HEK293 (cell line): ENCODE results near the gene RTL5.

Experiments used
- CTCF ChIA-PET: fragments of 350-600 bp; formaldehyde crosslinking; extraction: SDS; loops from one replicate; lab custom pipeline; 2021; ENCODE audit warnings: antibody characterized with exemption; lab: Yijun Ruan, JAX
- POLR2A ChIA-PET: fragments of 300-600 bp; formaldehyde crosslinking; extraction: SDS; loops from one replicate; lab custom pipeline; 2020; ENCODE audit warnings: antibody characterized with exemption, inconsistent platforms; lab: Yijun Ruan, JAX
- H3K27ac ChIP-seq: fragments of 200-500 bp; sonication (Bioruptor generic); 2 replicates; pipeline ENCODE4 v1.5.1; 2014; ENCODE audit warnings: low read depth, low read length, control low read depth, inconsistent platforms; ENCODE audit errors: extremely low read depth
- H3K36me3 ChIP-seq, 2 experiments: fragments of 200-500 bp in 1 of 2; sonication (Bioruptor generic) in 1 of 2; 1 replicate in 1 of 2; 2 replicates in 1 of 2; pipeline ENCODE4 v1.5.1; 2014 to 2017; ENCODE audit warnings: inconsistent platforms in 2 of 2, low read length in 2 of 2; ENCODE audit not compliant: control insufficient read depth in 2 of 2, insufficient read depth in 1 of 2
- H3K4me1 ChIP-seq: fragments of 200-500 bp; sonication (Bioruptor generic); 2 replicates; pipeline ENCODE4 v1.5.1; 2014; ENCODE audit warnings: mild to moderate bottlenecking, low read length, inconsistent platforms; ENCODE audit not compliant: control insufficient read depth, insufficient read depth
- H3K4me3 ChIP-seq: 2 replicates; pipeline ENCODE4 v1.5.1; 2011; ENCODE audit warnings: low read depth, mild to moderate bottlenecking, control low read depth, low read length, moderate library complexity
- H3K9me3 ChIP-seq: fragments of 200-500 bp; sonication (Bioruptor generic); 2 replicates; pipeline ENCODE4 v1.5.1; 2014; ENCODE audit warnings: low read depth, low read length, inconsistent platforms; ENCODE audit not compliant: control insufficient read depth, insufficient read depth
- GLI2 ChIP-seq: fragments of 450-650 bp; formaldehyde crosslinking; IDR thresholded peaks from 2 replicates; pipeline ENCODE4; 2017; ENCODE audit warnings: missing biosample characterization, missing genetic modification characterization, low read depth, borderline replicate concordance
- GLIS1 ChIP-seq: fragments of 450-650 bp; formaldehyde crosslinking; IDR thresholded peaks from 2 replicates; pipeline ENCODE4 v1.5.1; 2016; ENCODE audit warnings: missing biosample characterization, missing genetic modification characterization
- RBAK ChIP-seq: fragments of 450-650 bp; formaldehyde crosslinking; IDR thresholded peaks from 2 replicates; pipeline ENCODE4 v1.5.1; 2016; ENCODE audit warnings: missing biosample characterization, missing genetic modification characterization
- ZBTB48 ChIP-seq: fragments of 450-650 bp; formaldehyde crosslinking; IDR thresholded peaks from 2 replicates; pipeline ENCODE4 v1.5.1; 2016; ENCODE audit warnings: missing biosample characterization, missing genetic modification characterization
- ZBTB7A ChIP-seq: fragments of 450-650 bp; formaldehyde crosslinking; IDR thresholded peaks from 2 replicates; pipeline ENCODE4 v1.5.1; 2016; ENCODE audit warnings: low read depth, missing biosample characterization, missing genetic modification characterization
- ZIC2 ChIP-seq: fragments of 450-650 bp; formaldehyde crosslinking; IDR thresholded peaks from 2 replicates; pipeline ENCODE4 v1.5.1; 2016; ENCODE audit warnings: missing biosample characterization, missing genetic modification characterization
- ZNF248 ChIP-seq: fragments of 450-650 bp; formaldehyde crosslinking; IDR thresholded peaks from 2 replicates; pipeline ENCODE4 v1.5.1; 2017; ENCODE audit warnings: missing biosample characterization, missing genetic modification characterization
- ZNF266 ChIP-seq: fragments of 450-650 bp; formaldehyde crosslinking; IDR thresholded peaks from 2 replicates; pipeline ENCODE4 v1.5.1; 2016; ENCODE audit warnings: missing biosample characterization, missing genetic modification characterization, low read depth
- ZNF324 ChIP-seq: fragments of 450-650 bp; formaldehyde crosslinking; IDR thresholded peaks from 2 replicates; pipeline ENCODE4 v1.5.1; 2016; ENCODE audit warnings: missing biosample characterization, missing genetic modification characterization
- ZNF530 ChIP-seq: fragments of 450-650 bp; formaldehyde crosslinking; IDR thresholded peaks from 2 replicates; pipeline ENCODE4 v1.5.1; 2016; ENCODE audit warnings: low read depth, missing biosample characterization, missing genetic modification characterization
- ZNF610 ChIP-seq: fragments of 450-650 bp; formaldehyde crosslinking; IDR thresholded peaks from 2 replicates; pipeline ENCODE4 v1.5.1; 2016; ENCODE audit warnings: missing biosample characterization, missing genetic modification characterization, borderline replicate concordance
- TF ChIP-seq, protein P1 (sequence below): fragments of 450-650 bp; IDR thresholded peaks from 2 replicates; pipeline ENCODE4 v1.5.1; 2018; ENCODE audit warnings: missing biosample characterization, mild to moderate bottlenecking, missing genetic modification characterization
- TF ChIP-seq, protein P2 (sequence below): fragments of 450-650 bp; formaldehyde crosslinking; IDR thresholded peaks from 2 replicates; pipeline ENCODE4 v1.5.1; 2016; ENCODE audit warnings: missing biosample characterization, missing genetic modification characterization

Gene RTL5

DNA sequence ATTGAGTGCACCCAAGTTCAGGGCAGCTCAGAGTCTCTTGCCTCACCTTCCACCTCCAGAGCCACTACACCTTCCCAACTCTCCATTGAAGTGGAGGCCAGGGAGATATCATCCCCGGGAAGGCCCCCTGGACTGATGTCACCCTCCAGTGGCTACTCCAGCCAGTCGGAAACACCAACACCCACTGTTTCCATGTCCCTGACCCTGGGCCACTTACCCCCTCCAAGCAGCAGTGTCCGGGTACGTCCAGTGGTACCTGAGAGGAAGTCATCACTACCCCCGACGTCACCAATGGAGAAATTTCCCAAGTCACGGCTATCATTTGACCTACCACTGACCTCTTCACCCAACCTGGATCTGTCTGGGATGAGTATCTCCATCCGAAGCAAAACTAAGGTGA is 7.8 kb upstream of the RTL5 start:
- H3K9me3 ChIP-seq = no peaks in the 10 kb centered on the region
- ChIA-PET POLR2A (no interaction called here), CTCF (no interaction called here)
- no peaks in the 10 kb centered on the region for H3K4me1 ChIP-seq
- no peak overlapping the region for H3K27ac ChIP-seq
- TF ChIP-seq, protein P1, sequence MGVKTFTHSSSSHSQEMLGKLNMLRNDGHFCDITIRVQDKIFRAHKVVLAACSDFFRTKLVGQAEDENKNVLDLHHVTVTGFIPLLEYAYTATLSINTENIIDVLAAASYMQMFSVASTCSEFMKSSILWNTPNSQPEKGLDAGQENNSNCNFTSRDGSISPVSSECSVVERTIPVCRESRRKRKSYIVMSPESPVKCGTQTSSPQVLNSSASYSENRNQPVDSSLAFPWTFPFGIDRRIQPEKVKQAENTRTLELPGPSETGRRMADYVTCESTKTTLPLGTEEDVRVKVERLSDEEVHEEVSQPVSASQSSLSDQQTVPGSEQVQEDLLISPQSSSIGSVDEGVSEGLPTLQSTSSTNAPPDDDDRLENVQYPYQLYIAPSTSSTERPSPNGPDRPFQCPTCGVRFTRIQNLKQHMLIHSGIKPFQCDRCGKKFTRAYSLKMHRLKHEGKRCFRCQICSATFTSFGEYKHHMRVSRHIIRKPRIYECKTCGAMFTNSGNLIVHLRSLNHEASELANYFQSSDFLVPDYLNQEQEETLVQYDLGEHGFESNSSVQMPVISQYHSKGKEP = no peak
- no peak for TF ChIP-seq GLI2 (tag by site-specific recombination)
- TF ChIP-seq ZNF324 (tag by site-specific recombination) = no peak
- TF ChIP-seq ZBTB7A (tag by site-specific recombination) = no peak
- TF ChIP-seq ZNF248 (tag by site-specific recombination) = no peak
- TF ChIP-seq ZNF610 = no peak
- no peak for TF ChIP-seq ZNF530
- TF ChIP-seq RBAK (tag by site-specific recombination) = no peak
- no peak overlapping the region for H3K4me3 ChIP-seq
- peaks cover 0 to 9% of the 10 kb centered on the region in 2 experiments; a peak in 1 of 3 replicates for H3K36me3 ChIP-seq

DNA sequence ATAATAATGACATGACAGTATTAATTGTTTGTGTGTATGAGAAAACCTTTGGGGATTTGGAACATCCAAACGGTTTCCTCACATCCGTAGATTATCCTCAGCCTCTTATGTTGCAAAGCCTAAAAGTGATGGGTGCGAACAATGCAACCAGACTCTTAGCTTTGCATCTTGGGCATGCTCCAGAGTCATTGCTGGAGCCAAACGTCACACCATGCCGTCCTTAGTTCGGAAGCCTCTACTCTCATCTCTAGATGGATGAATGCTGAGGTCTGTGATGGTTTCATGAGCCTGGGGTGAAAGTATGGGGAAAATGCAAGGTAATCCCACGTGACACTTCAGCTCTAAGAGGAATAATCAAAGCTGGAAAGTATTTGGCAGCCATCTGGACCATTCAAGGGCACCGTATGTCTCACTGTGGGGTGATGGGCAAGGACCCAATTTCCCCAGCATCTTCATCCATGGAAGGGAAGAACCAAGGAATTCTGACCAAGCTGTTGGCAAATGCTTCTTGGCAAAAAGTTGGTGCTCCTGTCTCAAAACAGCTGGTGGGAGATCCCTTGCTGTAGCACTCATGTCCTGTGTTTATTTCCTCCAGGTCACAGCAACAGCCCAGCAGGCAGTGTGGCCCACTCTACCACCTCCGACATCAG is 6.3 kb upstream of the RTL5 start:
- TF ChIP-seq ZNF266 (tag by site-specific recombination) = no peak
- H3K4me3 ChIP-seq = no peak overlapping the region
- H3K4me1 ChIP-seq = no peaks in the 10 kb centered on the region
- H3K36me3 ChIP-seq = peaks cover 0 to 9% of the 10 kb centered on the region in 2 experiments; a peak in 1 of 3 replicates
- H3K9me3 ChIP-seq = no peaks in the 10 kb centered on the region
- ChIA-PET CTCF (interaction anchor here (0.9 kb wide), 1 partner anchor 10 kb away, joined by 3 read pairs; no protein-coding TSS in a partner anchor), POLR2A (interaction anchor here (1.3 kb wide), 1 partner anchor 44 kb away, joined by 4 read pairs; the partner anchor contains the start of gene PIN4)
- no peak overlapping the region for H3K27ac ChIP-seq

DNA sequence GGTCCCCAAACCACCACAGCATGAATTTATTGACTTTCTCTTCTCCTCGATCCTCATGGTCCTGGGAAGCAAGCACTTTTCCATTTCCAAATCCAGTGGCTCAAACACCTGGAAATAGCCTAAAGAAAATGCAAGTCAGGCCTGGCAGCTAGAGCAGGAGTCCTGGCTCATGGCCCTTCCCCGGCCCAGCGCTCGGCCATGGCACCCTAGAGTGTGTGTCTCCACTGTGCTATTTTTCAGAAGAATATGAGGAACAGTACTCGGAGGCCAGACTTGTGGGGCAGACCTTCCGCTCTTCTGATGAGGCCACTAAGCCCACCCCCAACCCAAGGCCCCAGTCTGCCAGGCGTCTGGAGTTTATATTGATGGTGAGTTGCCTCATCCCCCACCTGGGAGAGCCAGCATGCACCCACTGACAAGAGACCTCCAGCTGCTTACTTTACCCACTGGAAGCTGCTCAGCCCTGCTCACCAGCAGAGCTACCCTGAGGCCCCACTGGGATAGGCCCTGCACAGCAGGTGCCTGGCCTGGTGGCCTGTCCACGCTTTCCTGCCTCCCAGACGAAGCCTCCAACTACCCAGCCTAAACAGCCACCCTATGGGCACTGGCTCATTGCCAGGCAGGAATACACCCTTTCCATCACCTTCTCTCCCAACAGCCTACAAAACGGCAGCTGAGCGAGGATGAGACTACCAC is 2.3 kb upstream of the RTL5 start:
- Histone ChIP-seq H3K27ac (no peak overlapping the region), H3K9me3 (no peaks in the 10 kb centered on the region), H3K36me3 (peaks cover 0 to 4% of the 10 kb centered on the region in 2 experiments; a peak in 1 of 3 replicates), H3K4me1 (no peaks in the 10 kb centered on the region), H3K4me3 (no peak overlapping the region)
- TF ChIP-seq ZIC2 (tag by site-specific recombination) = peak; percentile 98
- TF ChIP-seq ZBTB48 (tag by site-specific recombination) = no peak
- peak; percentile 96 for TF ChIP-seq GLIS1 (tag by site-specific recombination)
- POLR2A ChIA-PET = no interaction called here
- CTCF ChIA-PET = interaction anchor here (0.5 to 2.4 kb wide), 2 partner anchors 9 to 221 kb away, joined by 3 to 12 read pairs; no protein-coding TSS in a partner anchor

DNA sequence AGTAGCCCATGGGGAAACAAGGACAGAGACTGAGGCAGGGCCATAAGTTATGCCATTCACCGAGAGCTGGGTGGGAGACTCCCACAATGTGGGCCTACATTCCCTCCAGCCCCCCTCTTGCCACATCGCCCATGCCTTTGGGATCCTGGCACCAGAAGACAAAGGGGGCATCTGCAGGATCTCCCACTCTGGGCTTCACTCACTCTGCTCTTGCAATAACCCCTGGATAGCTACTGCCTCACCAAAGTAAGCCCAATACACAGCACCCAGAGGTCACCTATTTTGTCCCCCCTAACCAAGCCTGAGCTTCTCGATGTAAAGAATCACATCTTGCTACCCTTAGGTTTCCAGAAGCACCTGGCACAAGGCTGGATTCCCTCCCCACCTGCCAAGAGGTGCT is 741 bp upstream of the RTL5 start:
- TF ChIP-seq, protein P2, sequence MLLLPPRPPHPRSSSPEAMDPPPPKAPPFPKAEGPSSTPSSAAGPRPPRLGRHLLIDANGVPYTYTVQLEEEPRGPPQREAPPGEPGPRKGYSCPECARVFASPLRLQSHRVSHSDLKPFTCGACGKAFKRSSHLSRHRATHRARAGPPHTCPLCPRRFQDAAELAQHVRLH = no peak
- Histone ChIP-seq H3K4me1 (no peaks in the 10 kb centered on the region), H3K27ac (no peak overlapping the region), H3K4me3 (no peak overlapping the region), H3K9me3 (no peaks in the 10 kb centered on the region), H3K36me3 (no peaks in the 10 kb centered on the region)
- CTCF ChIA-PET = interaction anchor here (0.6 to 1.8 kb wide), 5 partner anchors 48 to 133 kb away, joined by 3 to 5 read pairs (median 4); no protein-coding TSS in a partner anchor
- POLR2A ChIA-PET = interaction anchor here (0.6 to 4.4 kb wide), 6 partner anchors 11 to 221 kb away, joined by 3 to 22 read pairs (median 3); partner anchors contain the start of gene PIN4
